HCT116 (cell line): ENCODE measurements around the gene CEACAM5. TPM values are rescaled to one million over a fixed set of nuclear protein-coding genes. Genes with fewer than 3 reads are reported as not detected.

Experiments used
- ATAC-seq: fragments of 200-7000 bp; cut with Tn5 transposase; 2 replicates; pipeline ENCODE4 v1.9.1; 2020; ENCODE audit warnings: mild to moderate bottlenecking, moderate library complexity
- BruUV-seq: library from RNA; stranded (reverse); fragments of 400-500 nt; replicated peaks from 2 replicates; lab custom pipeline; 2021; lab: Mats Ljungman, UMichigan
- CTCF ChIA-PET: fragments of 300-600 bp; sonication (Branson Sonifier 250); formaldehyde crosslinking; loops from one replicate; lab custom pipeline; 2021; ENCODE audit warnings: antibody characterized with exemption; lab: Charles Lee
- POLR2A ChIA-PET: fragments of 300-600, 350-600 bp; sonication (Branson Sonifier 250); formaldehyde crosslinking; loops from one replicate; lab custom pipeline; 2021; ENCODE audit warnings: antibody characterized with exemption; lab: Charles Lee
- RAD21 ChIA-PET, 2 experiments: fragments of 300-600 bp; sonication (Branson Sonifier 250); formaldehyde crosslinking; loops; one replicate each; lab custom pipeline; 2023; ENCODE audit warnings: low total read pairs in 2 of 2; ENCODE audit not compliant: uncharacterized antibody in 2 of 2, unreplicated experiment in 2 of 2, low non-redundant PET in 1 of 2; lab: Charles Lee
- DNase-seq: peaks from one replicate; pipeline ENCODE4 v3.0.0-alpha.2; 2010; ENCODE audit warnings: low read depth, low spot score
- H2AFZ ChIP-seq: fragments of 200-600 bp; shearing (Covaris generic), sonication (generic); 2 replicates; pipeline ENCODE4 v1.6.1; 2017; ENCODE audit warnings: low read depth, mixed run types, mixed read lengths, antibody characterized with exemption, low read length; ENCODE audit not compliant: poor library complexity, severe bottlenecking
- H3K27ac ChIP-seq: 2 replicates; pipeline ENCODE4 v1.5.1; 2012; ENCODE audit warnings: low read depth, low read length
- H3K27me3 ChIP-seq: fragments of 200-600 bp; sonication (generic); 2 replicates; pipeline ENCODE4 v1.6.1; 2016; ENCODE audit warnings: mixed run types, low read length, mixed read lengths; ENCODE audit not compliant: insufficient read depth
- H3K36me3 ChIP-seq, 2 experiments: fragments of 200-500 bp in 1 of 2; fragments of 200-600 bp in 1 of 2; sonication (Bioruptor generic) in 1 of 2; sonication (generic) in 1 of 2; 2 replicates each; pipeline versions ENCODE4 v1.5.1 to v1.6.1; 2014 to 2016; ENCODE audit warnings: low read length in 2 of 2, inconsistent platforms in 1 of 2, mixed read lengths in 1 of 2, mixed run types in 1 of 2; ENCODE audit not compliant: insufficient read depth in 2 of 2, control insufficient read depth in 1 of 2
- H3K4me1 ChIP-seq, 2 experiments: fragments of 200-600 bp in 1 of 2; sonication (generic) in 1 of 2; 2 replicates each; pipeline versions ENCODE4 v1.5.1 to v1.6.1; 2012 to 2017; ENCODE audit warnings: low read length in 2 of 2, inconsistent platforms in 1 of 2, mild to moderate bottlenecking in 1 of 2, mixed read lengths in 1 of 2, mixed run types in 1 of 2, moderate library complexity in 1 of 2; ENCODE audit not compliant: insufficient read depth in 2 of 2, control insufficient read depth in 1 of 2
- H3K4me2 ChIP-seq: fragments of 200-600 bp; sonication (generic); 2 replicates; pipeline ENCODE4 v1.6.1; 2017; ENCODE audit warnings: mixed run types, low read length, mixed read lengths
- H3K4me3 ChIP-seq, 2 experiments: fragments of 200-600 bp in 1 of 2; sonication (generic) in 1 of 2; replicated peaks in 1 of 2; 2 replicates each; pipeline ENCODE4 v1.5.1; 2011 to 2016; ENCODE audit warnings: low read length in 2 of 2, control low read depth in 1 of 2, low read depth in 1 of 2, mild to moderate bottlenecking in 1 of 2, mixed read lengths in 1 of 2, mixed run types in 1 of 2
- H3K79me2 ChIP-seq: fragments of 200-600 bp; sonication (generic); 2 replicates; pipeline ENCODE4 v1.6.1; 2017; ENCODE audit warnings: mild to moderate bottlenecking, mixed run types, low read length, moderate library complexity, mixed read lengths; ENCODE audit not compliant: insufficient read depth
- H3K9ac ChIP-seq: fragments of 200-600 bp; sonication (generic); 2 replicates; pipeline ENCODE4 v1.6.1; 2016; ENCODE audit warnings: low read length, mixed read lengths
- H3K9me2 ChIP-seq: fragments of 200-600 bp; sonication (generic), shearing (Covaris generic); 2 replicates; pipeline ENCODE4 v1.6.1; 2017; ENCODE audit warnings: mixed run types, mild to moderate bottlenecking, moderate library complexity; ENCODE audit not compliant: insufficient read depth
- H3K9me3 ChIP-seq, 2 experiments: fragments of 200-500 bp in 1 of 2; fragments of 200-600 bp in 1 of 2; sonication (Bioruptor generic) in 1 of 2; sonication (generic) in 1 of 2; 2 replicates each; pipeline ENCODE4 v1.6.1; 2014 to 2017; ENCODE audit warnings: low read length in 2 of 2, mixed read lengths in 2 of 2, inconsistent platforms in 1 of 2, low read depth in 1 of 2, mild to moderate bottlenecking in 1 of 2, mixed run types in 1 of 2, moderate library complexity in 1 of 2; ENCODE audit not compliant: control insufficient read depth in 1 of 2, insufficient read depth in 1 of 2
- H4K20me1 ChIP-seq: fragments of 200-600 bp; sonication (generic), shearing (Covaris generic); 2 replicates; pipeline ENCODE4 v1.6.1; 2017; ENCODE audit warnings: mixed run types, mild to moderate bottlenecking, moderate library complexity; ENCODE audit not compliant: insufficient read depth
- ATF3 ChIP-seq: IDR thresholded peaks from 2 replicates; pipeline ENCODE4 v1.6.1; 2012
- CBX3 ChIP-seq: IDR thresholded peaks from 2 replicates; pipeline ENCODE4 v1.6.1; 2012; ENCODE audit warnings: low read depth
- CEBPB ChIP-seq: IDR thresholded peaks from 2 replicates; pipeline ENCODE4 v1.6.1; 2012; ENCODE audit warnings: low read depth
- CTCF ChIP-seq, 3 experiments: fragments of 200-600 bp in 1 of 3; sonication (generic) in 1 of 3; IDR thresholded peaks in 2 of 3; conservative IDR thresholded peaks in 1 of 3; 2 replicates each; pipeline ENCODE4 v1.5.1; 2012 to 2017; ENCODE audit warnings: low read depth in 2 of 3, low read length in 2 of 3, antibody characterized with exemption in 1 of 3, borderline replicate concordance in 1 of 3, control low read depth in 1 of 3, mild to moderate bottlenecking in 1 of 3, mixed read lengths in 1 of 3, mixed run types in 1 of 3, moderate library complexity in 1 of 3; ENCODE audit not compliant: insufficient read depth in 1 of 3
- EGR1 ChIP-seq: IDR thresholded peaks from 2 replicates; pipeline ENCODE4 v1.6.1; 2012; ENCODE audit warnings: low read depth
- ELF1 ChIP-seq: IDR thresholded peaks from 2 replicates; pipeline ENCODE4 v1.6.1; 2012; ENCODE audit warnings: low read depth, borderline replicate concordance
- EZH2phosphoT487 ChIP-seq: fragments of 200-600 bp; IDR thresholded peaks from 2 replicates; pipeline ENCODE4 v1.6.1; 2018; ENCODE audit warnings: antibody characterized with exemption, borderline replicate concordance
- MAX ChIP-seq: IDR thresholded peaks from 2 replicates; pipeline ENCODE4 v1.6.1; 2012
- RAD21 ChIP-seq: IDR thresholded peaks from 2 replicates; pipeline ENCODE4 v1.6.1; 2012; ENCODE audit warnings: low read depth, mild to moderate bottlenecking
- REST ChIP-seq: IDR thresholded peaks from 2 replicates; pipeline ENCODE4 v1.6.1; 2012; ENCODE audit warnings: low read depth
- SP1 ChIP-seq: IDR thresholded peaks from 2 replicates; pipeline ENCODE4 v1.6.1; 2012; ENCODE audit warnings: low read depth
- SRF ChIP-seq: IDR thresholded peaks from 2 replicates; pipeline ENCODE4 v1.6.1; 2012; ENCODE audit warnings: low read depth
- TCF7L2 ChIP-seq: IDR thresholded peaks from 2 replicates; pipeline ENCODE4 v1.7.0; 2011; ENCODE audit warnings: borderline replicate concordance, inconsistent platforms; ENCODE audit not compliant: insufficient read depth, insufficient read length; ENCODE audit errors: extremely low read depth
- ZBTB33 ChIP-seq: IDR thresholded peaks from 2 replicates; pipeline ENCODE4 v1.6.1; 2011; ENCODE audit warnings: mild to moderate bottlenecking, low read length, moderate library complexity; ENCODE audit not compliant: insufficient replicate concordance; ENCODE audit errors: extremely low read depth
- ZNF274 ChIP-seq: fragments of 200-500 bp; sonication (Bioruptor generic); IDR thresholded peaks from 2 replicates; pipeline ENCODE4 v1.6.1; 2014; ENCODE audit warnings: mild to moderate bottlenecking, low read depth, low read length, inconsistent platforms
- intact Hi-C: fragments of 100-400 bp; cut with micrococcal nuclease; formaldehyde crosslinking; loops from 2 replicates; pipeline ENCODE4 v1.10.0; 2022
- total RNA-seq: library from RNA; stranded (reverse); gene quantifications from one replicate; pipeline ENCODE4 v1.2.1, GENCODE V29; 2021; ENCODE audit not compliant: unreplicated experiment

CEACAM5 gene
- total RNA-seq, 1 experiment from 2014 or later: 0.22 TPM

GRCh38 chr19:41740415-41741243 is 32.2 kb downstream of the CEACAM5 start:
- TF ChIP-seq REST: no peak
- TF ChIP-seq ELF1: no peak
- no peak for TF ChIP-seq SP1
- TF ChIP-seq EZH2phosphoT487: no peak
- no peak for TF ChIP-seq CBX3
- TF ChIP-seq ATF3: no peak
- TF ChIP-seq RAD21: no peak
- TF ChIP-seq EGR1: no peak
- no peak for TF ChIP-seq ZNF274
- TF ChIP-seq MAX: no peak
- TF ChIP-seq ZBTB33: no peak
- TF ChIP-seq CEBPB: no peak
- TF ChIP-seq CTCF (IDR thresholded peaks at IDR 0.05 in 2 of 3, conservative IDR thresholded peaks at IDR 0.05 in 1 of 3; ENCODE audit: borderline replicate concordance in 1 of 3, insufficient read depth in 1 of 3, low read depth in 2 of 3, low read length in 2 of 3): no peak
- TF ChIP-seq SRF: no peak
- no peak for TF ChIP-seq TCF7L2
- ATAC-seq (no peak), DNase-seq (no peak)
- CTCF ChIA-PET: interaction anchor here (1.1 to 1.6 kb wide), 4 partner anchors 11 to 52 kb away, joined by 3 to 8 read pairs (median 3); no protein-coding TSS in a partner anchor
- POLR2A ChIA-PET: no interaction called here
- no peak overlapping the region for H3K27ac ChIP-seq
- BruUV-seq: no TSS peak
- intact Hi-C loops: no loop called here
- H3K79me2 ChIP-seq: no peaks in the 10 kb centered on the region
- no peak overlapping the region for H3K4me2 ChIP-seq
- H3K9ac ChIP-seq: no peak overlapping the region
- no peaks in the 10 kb centered on the region for H3K9me3 ChIP-seq
- H2AFZ ChIP-seq: no peak overlapping the region
- H3K4me3 ChIP-seq: no peak overlapping the region
- RAD21 ChIA-PET: no interaction called here
- no peaks in the 10 kb centered on the region for H3K36me3 ChIP-seq
- peaks cover 50% of the 10 kb centered on the region for H3K27me3 ChIP-seq
- H3K9me2 ChIP-seq: no peaks in the 10 kb centered on the region
- H3K4me1 ChIP-seq: no peaks in the 10 kb centered on the region
- H4K20me1 ChIP-seq: no peaks in the 10 kb centered on the region
